ENCODE results near the gene STK32C. TPM values are rescaled to one million over a fixed set of nuclear protein-coding genes. Genes with fewer than 3 reads are reported as not detected.
A peak's percentile ranks its signal among the peaks of the same experiment; 100 is the strongest.

Gene STK32C
- total RNA-seq, 4 donors from 2014 or later = 4.8 to 10.9 (median 7.8) TPM

DNA sequence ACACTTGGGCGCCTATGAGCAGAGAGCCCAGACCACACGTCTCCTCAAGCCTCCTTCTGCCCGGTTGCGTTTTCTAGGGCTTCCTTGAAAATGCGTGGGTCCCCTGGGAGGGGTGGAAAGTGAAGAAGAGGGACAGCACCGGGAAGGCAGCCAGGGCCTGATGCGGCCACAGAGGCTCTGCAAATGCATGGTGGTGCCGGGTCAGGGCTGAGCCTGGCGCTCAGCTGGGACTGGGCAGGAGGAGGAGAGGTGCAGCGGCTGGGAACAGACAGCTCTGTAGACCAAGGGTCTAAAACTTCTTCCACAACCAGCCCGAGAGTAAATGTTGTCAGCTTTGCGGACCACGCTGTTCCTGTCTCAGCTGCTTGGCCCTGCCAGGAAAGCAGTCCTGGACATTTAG lies 119.4 kb downstream of the STK32C start:
- H3K27ac ChIP-seq (replicated peaks in 1 of 4) = no peak overlapping the region
- 64% methylated on average over 12 of the region's 13 CpGs for WGBS
- intact Hi-C loops (cut with DNase I) = no loop called here
- H3K4me1 ChIP-seq = peaks cover 28 to 34% (median 32%) of the 10 kb centered on the region in 4 donors
- no peaks in the 10 kb centered on the region for H3K9me3 ChIP-seq
- peaks cover 9 to 60% (median 33%) of the 10 kb centered on the region in 4 donors for H3K27me3 ChIP-seq
- H3K4me3 ChIP-seq = no peak overlapping the region
- TF ChIP-seq EP300 (IDR thresholded peaks at IDR 0.05) = no peak
- TF ChIP-seq, protein P1, sequence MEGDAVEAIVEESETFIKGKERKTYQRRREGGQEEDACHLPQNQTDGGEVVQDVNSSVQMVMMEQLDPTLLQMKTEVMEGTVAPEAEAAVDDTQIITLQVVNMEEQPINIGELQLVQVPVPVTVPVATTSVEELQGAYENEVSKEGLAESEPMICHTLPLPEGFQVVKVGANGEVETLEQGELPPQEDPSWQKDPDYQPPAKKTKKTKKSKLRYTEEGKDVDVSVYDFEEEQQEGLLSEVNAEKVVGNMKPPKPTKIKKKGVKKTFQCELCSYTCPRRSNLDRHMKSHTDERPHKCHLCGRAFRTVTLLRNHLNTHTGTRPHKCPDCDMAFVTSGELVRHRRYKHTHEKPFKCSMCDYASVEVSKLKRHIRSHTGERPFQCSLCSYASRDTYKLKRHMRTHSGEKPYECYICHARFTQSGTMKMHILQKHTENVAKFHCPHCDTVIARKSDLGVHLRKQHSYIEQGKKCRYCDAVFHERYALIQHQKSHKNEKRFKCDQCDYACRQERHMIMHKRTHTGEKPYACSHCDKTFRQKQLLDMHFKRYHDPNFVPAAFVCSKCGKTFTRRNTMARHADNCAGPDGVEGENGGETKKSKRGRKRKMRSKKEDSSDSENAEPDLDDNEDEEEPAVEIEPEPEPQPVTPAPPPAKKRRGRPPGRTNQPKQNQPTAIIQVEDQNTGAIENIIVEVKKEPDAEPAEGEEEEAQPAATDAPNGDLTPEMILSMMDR (IDR thresholded peaks at IDR 0.05) = no peak
- no peak for TF ChIP-seq POLR2AphosphoS5 (IDR thresholded peaks at IDR 0.05)
- TF ChIP-seq POLR2A (IDR thresholded peaks at IDR 0.05; ENCODE audit: low read depth) = no peak
- DNase-seq (ENCODE audit: extremely low spot score) = no peak
- no peaks in the 10 kb centered on the region for H3K36me3 ChIP-seq

GRCh38 chr10:132187430-132188138 lies 120.2 kb downstream of the STK32C start:
- 1% methylated on average over 33 of the region's 58 CpGs for WGBS

GRCh38 chr10:132186488-132187429 lies 121.0 kb downstream of the STK32C start, which contains the start of gene DPYSL4:
Gene DPYSL4 (plus strand): TSS chr10:132186948. CDS start chr10:132187064, 116 bp downstream.
- TF ChIP-seq EP300 (IDR thresholded peaks at IDR 0.05) = no peak
- TF ChIP-seq POLR2AphosphoS5 (IDR thresholded peaks at IDR 0.05) = no peak
- TF ChIP-seq POLR2A (IDR thresholded peaks at IDR 0.05; ENCODE audit: low read depth) = no peak
- TF ChIP-seq, protein P1 (IDR thresholded peaks at IDR 0.05) = no peak
- Histone ChIP-seq H3K4me3 (peak within 1 kb of the TSS; percentile 42 to 60 (median 49)), H3K9me3 (no peaks in the 10 kb centered on the region), H3K27ac (replicated peaks in 1 of 4) (no peak within 1 kb of the TSS), H3K36me3 (no peaks in the 10 kb centered on the region), H3K27me3 (peaks cover 9 to 70% (median 33%) of the 10 kb centered on the region in 4 donors), H3K4me1 (peaks cover 21 to 34% (median 30%) of the 10 kb centered on the region in 4 donors)
- intact Hi-C loops (cut with DNase I) = no loop called here
- 1% methylated on average over 14 of the region's 109 CpGs for WGBS
- DNase-seq (ENCODE audit: extremely low spot score) = no peak

More at GRCh38 chr10:132187430-132188138, 120.2 kb downstream of the STK32C start:
- Histone ChIP-seq H3K27ac (replicated peaks in 1 of 4) (no peak overlapping the region), H3K4me1 (peaks cover 26 to 34% (median 30%) of the 10 kb centered on the region in 4 donors), H3K27me3 (peaks cover 9 to 65% (median 33%) of the 10 kb centered on the region in 4 donors), H3K4me3 (peak overlapping the region; percentile 42 to 60 (median 49)), H3K9me3 (no peaks in the 10 kb centered on the region), H3K36me3 (no peaks in the 10 kb centered on the region)
- intact Hi-C loops (cut with DNase I) = no loop called here
- TF ChIP-seq POLR2AphosphoS5 (IDR thresholded peaks at IDR 0.05) (no peak), EP300 (IDR thresholded peaks at IDR 0.05) (no peak), POLR2A (IDR thresholded peaks at IDR 0.05; ENCODE audit: low read depth) (no peak)
- TF ChIP-seq, protein P1 (IDR thresholded peaks at IDR 0.05) = no peak
- DNase-seq (ENCODE audit: extremely low spot score) = no peak

DNA sequence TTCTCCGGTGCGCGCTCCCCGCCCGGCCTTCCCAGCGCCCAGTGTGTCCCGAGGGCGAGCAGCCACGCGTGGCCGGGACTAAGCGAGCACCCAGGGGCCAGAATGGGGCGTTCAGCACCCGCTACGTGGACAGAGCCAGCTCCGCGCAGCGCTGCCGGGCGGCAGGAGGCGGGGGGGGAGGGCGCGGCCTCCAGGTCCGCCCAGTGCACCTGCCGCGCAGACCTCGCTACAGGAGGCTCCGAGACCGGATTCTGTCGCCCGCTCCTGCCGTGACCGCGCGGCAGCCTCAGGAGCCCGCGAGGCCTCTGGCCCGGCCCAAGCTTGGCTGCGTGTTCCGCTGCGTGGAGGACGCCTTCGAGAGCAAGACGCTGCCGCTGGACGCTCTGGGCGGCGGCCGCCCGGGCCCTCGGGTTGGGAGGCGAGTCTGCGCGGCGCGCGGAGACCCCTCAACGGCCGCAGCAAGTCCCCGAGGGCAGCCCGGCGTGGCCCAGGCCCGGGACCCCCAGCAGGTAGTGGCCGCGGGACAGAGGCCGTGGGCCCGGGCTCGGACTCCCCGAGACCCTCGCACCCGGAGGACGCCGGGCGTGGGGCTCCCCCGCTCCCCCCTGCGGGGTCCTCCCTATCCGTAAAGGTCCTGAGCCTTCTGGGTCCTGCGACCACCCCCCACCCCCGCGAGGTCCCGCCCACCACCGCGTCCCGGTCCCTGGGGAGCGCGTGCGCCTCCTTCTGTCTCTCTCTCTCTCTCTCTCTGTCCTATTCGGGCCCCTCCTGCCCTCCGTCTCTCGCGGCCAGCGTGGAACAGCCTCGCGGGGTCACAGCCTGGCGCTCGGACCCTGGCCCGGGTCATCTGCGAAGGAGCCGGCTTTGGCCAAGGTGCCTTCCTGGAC lies 121.9 kb downstream of the STK32C start:
- no peak for TF ChIP-seq POLR2AphosphoS5 (IDR thresholded peaks at IDR 0.05)
- TF ChIP-seq, protein P1 (IDR thresholded peaks at IDR 0.05) = no peak
- TF ChIP-seq EP300 (IDR thresholded peaks at IDR 0.05) = no peak
- no peak for TF ChIP-seq POLR2A (IDR thresholded peaks at IDR 0.05; ENCODE audit: low read depth)
- H3K27me3 ChIP-seq = peaks cover 9 to 72% (median 33%) of the 10 kb centered on the region in 4 donors

More for the DNA sequence above, 121.9 kb downstream of the STK32C start:
- DNase-seq (ENCODE audit: extremely low spot score) = no peak
- H3K4me3 ChIP-seq = peak overlapping the region; percentile 42 to 60 (median 49)
- no peaks in the 10 kb centered on the region for H3K36me3 ChIP-seq
- peaks cover 21 to 34% (median 30%) of the 10 kb centered on the region in 4 donors for H3K4me1 ChIP-seq
- no peak overlapping the region for H3K27ac ChIP-seq (replicated peaks in 1 of 4)
- 9% methylated on average over 16 of the region's 99 CpGs for WGBS
- intact Hi-C loops (cut with DNase I) = no loop called here
- no peaks in the 10 kb centered on the region for H3K9me3 ChIP-seq

All from esophagus muscularis mucosa (tissue), 4 donors.